IMR-90 (cell line): ENCODE results near the gene TUBD1. TPM values are rescaled to one million over a fixed set of nuclear protein-coding genes. Genes with fewer than 3 reads are reported as not detected.
A peak's percentile ranks its signal among the peaks of the same experiment; 100 is the strongest.

Experiments used
- ATAC-seq: fragments of 200-7000 bp; cut with Tn5 transposase; 2 replicates; pipeline ENCODE4 v1.9.1; 2020; ENCODE audit warnings: low read depth, mild to moderate bottlenecking, moderate library complexity
- BruUV-seq: library from RNA; stranded (reverse); fragments of 400-500 nt; replicated peaks from 2 replicates; lab custom pipeline; 2021; lab: Mats Ljungman, UMichigan
- CTCF ChIA-PET: fragments of 300-600 bp; formaldehyde crosslinking; extraction: SDS; loops from one replicate; lab custom pipeline; 2021; ENCODE audit warnings: antibody characterized with exemption; lab: Yijun Ruan, JAX
- POLR2A ChIA-PET: fragments of 300-600 bp; sonication (Branson Sonifier 250); formaldehyde crosslinking; loops from one replicate; lab custom pipeline; 2022; ENCODE audit warnings: antibody characterized with exemption; ENCODE audit not compliant: unreplicated experiment; lab: Charles Lee
- DNase-seq: peaks from one replicate; pipeline ENCODE4 v3.0.0; 2013
- H2AFZ ChIP-seq: replicated peaks from 2 replicates; pipeline ENCODE3; 2013; ENCODE audit warnings: low read length, mild to moderate bottlenecking; ENCODE audit not compliant: poor library complexity
- H2AK5ac ChIP-seq: 2 replicates; pipeline ENCODE4 v1.6.1; 2013; ENCODE audit warnings: low read depth, low read length, inconsistent platforms
- H2AK9ac ChIP-seq: replicated peaks from 2 replicates; pipeline ENCODE3; 2013; ENCODE audit warnings: mild to moderate bottlenecking, low read depth, low read length, moderate library complexity; ENCODE audit not compliant: poor library complexity
- H2BK120ac ChIP-seq: 2 replicates; pipeline ENCODE4 v1.6.1; 2013; ENCODE audit warnings: low read depth, low read length, inconsistent platforms
- H2BK15ac ChIP-seq: 3 replicates; pipeline ENCODE4 v1.6.1; 2013; ENCODE audit warnings: low read depth, low read length, inconsistent platforms
- H2BK20ac ChIP-seq: 2 replicates; pipeline ENCODE4 v1.6.1; 2013; ENCODE audit warnings: low read depth, mild to moderate bottlenecking, inconsistent platforms, low read length, moderate library complexity
- H2BK5ac ChIP-seq: 2 replicates; pipeline ENCODE4 v1.6.1; 2013; ENCODE audit warnings: mild to moderate bottlenecking, low read depth, low read length, inconsistent platforms; ENCODE audit not compliant: poor library complexity, severe bottlenecking
- H3K14ac ChIP-seq: replicated peaks from 2 replicates; pipeline ENCODE4 v1.6.1; 2013; ENCODE audit warnings: low read depth, low read length, inconsistent platforms
- H3K18ac ChIP-seq: 2 replicates; pipeline ENCODE4 v1.6.1; 2013; ENCODE audit warnings: low read depth, low read length, control low read depth
- H3K23ac ChIP-seq: 2 replicates; pipeline ENCODE4 v1.6.1; 2013; ENCODE audit warnings: low read depth, low read length, inconsistent platforms
- H3K27ac ChIP-seq: 2 replicates; pipeline ENCODE4 v1.5.1; 2013; ENCODE audit warnings: mild to moderate bottlenecking, control low read depth, low read length; ENCODE audit not compliant: insufficient read depth
- H3K27me3 ChIP-seq: 2 replicates; pipeline ENCODE4 v1.6.1; 2013; ENCODE audit warnings: low read length; ENCODE audit not compliant: control insufficient read depth, insufficient read depth
- H3K36me3 ChIP-seq: 2 replicates; pipeline ENCODE4 v1.6.1; 2013; ENCODE audit warnings: low read length, mixed read lengths; ENCODE audit not compliant: control insufficient read depth, insufficient read depth
- H3K4ac ChIP-seq: 2 replicates; pipeline ENCODE4 v1.6.1; 2013; ENCODE audit warnings: low read depth, low read length, inconsistent platforms
- H3K4me1 ChIP-seq: 2 replicates; pipeline ENCODE4 v1.6.1; 2013; ENCODE audit warnings: low read length, mixed read lengths; ENCODE audit not compliant: control insufficient read depth, insufficient read depth
- H3K4me2 ChIP-seq: 2 replicates; pipeline ENCODE4 v1.6.1; 2013; ENCODE audit warnings: low read depth, mild to moderate bottlenecking, control low read depth, low read length, moderate library complexity
- H3K4me3 ChIP-seq: 2 replicates; pipeline ENCODE4 v1.5.1; 2013; ENCODE audit warnings: low read depth, mild to moderate bottlenecking, control low read depth, low read length, moderate library complexity; ENCODE audit not compliant: insufficient read depth
- H3K56ac ChIP-seq: 2 replicates; pipeline ENCODE4 v1.6.1; 2013; ENCODE audit warnings: low read length, inconsistent platforms; ENCODE audit not compliant: insufficient read depth; ENCODE audit errors: extremely low read depth
- H3K79me1 ChIP-seq, 2 experiments: 2 replicates each; pipeline ENCODE4 v1.6.1; 2013; ENCODE audit warnings: low read length in 2 of 2, inconsistent platforms in 1 of 2, low read depth in 1 of 2
- H3K9ac ChIP-seq: 2 replicates; pipeline ENCODE4 v1.6.1; 2013; ENCODE audit warnings: low read depth, low read length, control low read depth
- H3K9me1 ChIP-seq: 2 replicates; pipeline ENCODE4 v1.6.1; 2013; ENCODE audit warnings: low read length, inconsistent platforms; ENCODE audit not compliant: insufficient read depth
- H3K9me3 ChIP-seq: 2 replicates; pipeline ENCODE4 v1.6.1; 2013; ENCODE audit warnings: low read length; ENCODE audit not compliant: control insufficient read depth, insufficient read depth
- H4K20me1 ChIP-seq: 2 replicates; pipeline ENCODE4 v1.6.1; 2013; ENCODE audit warnings: low read length, inconsistent platforms; ENCODE audit not compliant: insufficient read depth
- H4K5ac ChIP-seq: 2 replicates; pipeline ENCODE4 v1.6.1; 2013; ENCODE audit warnings: mild to moderate bottlenecking, low read depth, low read length, control low read depth
- H4K8ac ChIP-seq, 2 experiments: 2 replicates each; pipeline ENCODE4 v1.6.1; 2013; ENCODE audit warnings: low read depth in 2 of 2, low read length in 2 of 2, control low read depth in 1 of 2, inconsistent platforms in 1 of 2
- H4K91ac ChIP-seq: 2 replicates; pipeline ENCODE4 v1.6.1; 2013; ENCODE audit warnings: low read depth, low read length, inconsistent platforms; ENCODE audit not compliant: insufficient read depth
- CEBPB ChIP-seq: IDR thresholded peaks from 2 replicates; pipeline ENCODE4 v1.6.1; 2012; ENCODE audit warnings: low read depth, low read length, improper control_type of control experiment
- FOS ChIP-seq: fragments of 150-350 bp; IDR thresholded peaks from 2 replicates; pipeline ENCODE4 v1.6.1; 2016; ENCODE audit warnings: low read depth, low read length
- MXI1 ChIP-seq: IDR thresholded peaks from 2 replicates; pipeline ENCODE4 v1.6.1; 2012; ENCODE audit warnings: low read depth, mild to moderate bottlenecking, low read length, moderate library complexity, borderline replicate concordance
- POLR2A ChIP-seq: IDR thresholded peaks from 2 replicates; pipeline ENCODE4 v1.6.1; 2012; ENCODE audit warnings: mild to moderate bottlenecking, low read depth, low read length
- WGBS, 2 experiments: methylation state at CpG; one replicate each; pipeline versions ENCODE4 v1.1.5 to v1.1.7; 2013; ENCODE audit warnings: missing lambda C conversion rate in 2 of 2; ENCODE audit not compliant: insufficient read length in 1 of 2; ENCODE audit errors: extremely low coverage in 2 of 2; 5-methylcytosine and 5-hydroxymethylcytosine counted together
- dilution Hi-C: fragments of 300-500 bp; cut with HindIII; formaldehyde crosslinking; loops from one replicate; pipeline ENCODE4 v1.14.3; 2018; ENCODE audit warnings: low sequenced_read_pairs; ENCODE audit not compliant: unreplicated experiment
- in situ Hi-C: fragments of 300-500 bp; cut with MboI; formaldehyde crosslinking; loops from 3 replicates; pipeline ENCODE4 v1.14.3; 2019; ENCODE audit warnings: low sequenced_read_pairs, inconsistent platforms, mixed read lengths
- intact Hi-C: fragments of 100-400 bp; cut with micrococcal nuclease; formaldehyde crosslinking; loops from 2 replicates; pipeline ENCODE4 v1.10.0; 2022
- polyA plus RNA-seq, 3 experiments: library from polyadenylated mRNA; depleted of rRNA; stranded (reverse); fragments of >200 nt; gene quantifications; 2 replicates each; pipeline ENCODE4 v1.2.3, GENCODE V29; 2012; ENCODE audit warnings: low replicate concordance in 1 of 3
- total RNA-seq: library from RNA; depleted of rRNA; stranded (reverse); fragments of >200 nt; gene quantifications from 2 replicates; pipeline ENCODE4 v1.2.3, GENCODE V29; 2012

Gene TUBD1
- total and polyA plus RNA-seq, 2 of the 4 experiments (the other 2 are of a cell fraction): 2.2 to 4.7 TPM

DNA sequence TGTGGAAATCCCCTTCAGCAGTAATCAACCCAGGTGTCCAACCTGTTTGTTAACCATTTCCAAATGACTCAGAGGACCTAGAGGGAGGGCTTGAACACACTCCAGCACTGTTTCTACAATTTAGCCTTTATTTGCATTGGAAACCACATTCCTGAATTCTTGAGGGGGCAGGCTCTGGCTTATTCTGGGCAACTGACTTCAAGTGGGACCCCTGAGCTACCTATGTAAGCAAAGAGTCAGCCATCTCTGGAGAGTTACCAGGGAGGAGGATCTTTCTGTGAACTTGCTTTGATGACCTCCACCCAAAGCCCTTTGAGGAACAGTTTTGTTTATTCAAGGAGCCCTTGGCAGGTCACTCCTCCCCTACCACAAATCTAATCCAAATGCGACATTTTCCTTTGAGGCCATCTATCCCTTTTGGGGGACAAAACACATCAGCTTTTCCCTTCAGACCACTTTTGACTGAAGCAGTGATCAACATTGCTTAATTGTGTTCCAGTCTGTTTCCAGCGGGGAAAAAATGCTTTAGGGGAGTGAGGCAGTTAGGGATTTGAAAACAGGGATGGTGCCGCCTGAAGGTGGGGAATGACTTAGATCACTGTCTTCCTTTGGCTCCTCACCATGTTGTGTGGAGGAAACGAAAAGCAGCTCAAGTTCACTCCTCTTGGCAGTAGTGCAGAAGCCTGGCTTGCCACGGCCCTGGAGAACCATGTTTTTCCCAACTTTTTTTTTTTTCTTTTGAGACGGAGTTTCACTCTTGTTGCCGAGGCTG lies 46.2 kb downstream of the TUBD1 start:
- TF ChIP-seq FOS: peak; percentile 49; the same call in 1 of the 2 replicates
- TF ChIP-seq CEBPB: peak; percentile 50; the same call in 1 of the 2 replicates
- peak; percentile 63 for TF ChIP-seq POLR2A
- TF ChIP-seq MXI1: no peak
- Histone ChIP-seq H3K9me3 (no peaks in the 10 kb centered on the region), H3K36me3 (peaks cover 6% of the 10 kb centered on the region), H3K4me2 (peak overlapping the region; percentile 21), H3K27me3 (no peaks in the 10 kb centered on the region), H4K5ac (peak overlapping the region; percentile 91), H4K8ac (peak overlapping the region; percentile 5 to 95; a peak in 3 of 4 replicates), H2BK20ac (peak overlapping the region; percentile 79), H3K18ac (peak overlapping the region; percentile 22), H3K9me1 (peaks cover 11% of the 10 kb centered on the region), H3K56ac (peak overlapping the region; percentile 55), H3K23ac (peak overlapping the region; percentile 92), H3K4me3 (no peak overlapping the region), H3K27ac (peak overlapping the region; percentile 90), H3K14ac (peak overlapping the region; percentile 99), H3K9ac (peak overlapping the region; percentile 30), H3K4me1 (peaks cover 16% of the 10 kb centered on the region), H2AFZ (peak overlapping the region; percentile 71), H4K91ac (peak overlapping the region; percentile 67), H3K4ac (peak overlapping the region; percentile 87), H2AK9ac (peak overlapping the region; percentile 57), H2BK120ac (peak overlapping the region; percentile 97), H4K20me1 (peaks cover 30% of the 10 kb centered on the region; the same call in 1 of the 2 replicates), H2BK15ac (0 out of 3 replicates have a peak overlapping the region, but pooled peaks have one; percentile 43), H3K79me1 (peaks cover 0 to 9% of the 10 kb centered on the region in 2 experiments; a peak in 2 of 4 replicates), H2AK5ac (peak overlapping the region; percentile 96), H2BK5ac (peak overlapping the region; percentile 79)
- ChIA-PET POLR2A (interaction anchor here (0.8 to 2.4 kb wide), 5 partner anchors 9 to 98 kb away, joined by 3 to 16 read pairs (median 7); no protein-coding TSS in a partner anchor), CTCF (interaction anchor here (1.5 kb wide), 1 partner anchor 13 kb away, joined by 6 read pairs; no protein-coding TSS in a partner anchor)
- dilution Hi-C loops: no loop called here
- BruUV-seq: no TSS peak
- peak; percentile 94 for DNase-seq
- intact Hi-C loops: no loop called here
- 5% methylated on average over 3 of the region's 7 CpGs; no CpG with 5 or more reads in 1 of the 2 experiments for WGBS, 2 experiments
- no peak for ATAC-seq
- in situ Hi-C loops: no loop called here
